Amniotic stem cell (primary cell): ENCODE measurements around the gene TSPEAR.

Experiments
- DNase-seq: peaks from one replicate; lab custom pipeline; 2025; lab: John Stamatoyannopoulos, UW

The TSPEAR gene

GRCh38 chr21:44462086-44462833 is 249.1 kb downstream of the TSPEAR start:
- DNase-seq = no peak

- no peak for DNase-seq
These were observed 249.8 kb downstream of the TSPEAR start for GRCh38 chr21:44461464-44462001.

- no peak for DNase-seq
These were observed 250.4 kb downstream of the TSPEAR start for GRCh38 chr21:44461005-44461404.

DNA sequence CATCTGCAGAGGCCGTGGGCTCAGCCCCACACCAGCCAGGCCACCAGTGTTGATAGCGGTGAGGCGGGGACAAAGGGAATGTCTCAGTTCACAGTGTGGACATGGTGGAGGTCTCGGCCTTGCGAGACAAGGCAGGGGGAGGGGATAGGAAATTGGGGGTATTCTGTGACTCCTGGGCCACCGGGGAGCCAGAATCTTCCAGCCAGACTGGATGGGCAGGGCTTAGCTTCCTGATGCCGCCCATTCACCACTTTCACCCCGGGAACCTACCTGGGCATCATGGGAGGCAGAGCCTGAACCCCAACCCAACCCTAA is 251.0 kb downstream of the TSPEAR start:
- DNase-seq = no peak

- no peak for DNase-seq
These were observed 251.5 kb downstream of the TSPEAR start for GRCh38 chr21:44459712-44460440.

DNA sequence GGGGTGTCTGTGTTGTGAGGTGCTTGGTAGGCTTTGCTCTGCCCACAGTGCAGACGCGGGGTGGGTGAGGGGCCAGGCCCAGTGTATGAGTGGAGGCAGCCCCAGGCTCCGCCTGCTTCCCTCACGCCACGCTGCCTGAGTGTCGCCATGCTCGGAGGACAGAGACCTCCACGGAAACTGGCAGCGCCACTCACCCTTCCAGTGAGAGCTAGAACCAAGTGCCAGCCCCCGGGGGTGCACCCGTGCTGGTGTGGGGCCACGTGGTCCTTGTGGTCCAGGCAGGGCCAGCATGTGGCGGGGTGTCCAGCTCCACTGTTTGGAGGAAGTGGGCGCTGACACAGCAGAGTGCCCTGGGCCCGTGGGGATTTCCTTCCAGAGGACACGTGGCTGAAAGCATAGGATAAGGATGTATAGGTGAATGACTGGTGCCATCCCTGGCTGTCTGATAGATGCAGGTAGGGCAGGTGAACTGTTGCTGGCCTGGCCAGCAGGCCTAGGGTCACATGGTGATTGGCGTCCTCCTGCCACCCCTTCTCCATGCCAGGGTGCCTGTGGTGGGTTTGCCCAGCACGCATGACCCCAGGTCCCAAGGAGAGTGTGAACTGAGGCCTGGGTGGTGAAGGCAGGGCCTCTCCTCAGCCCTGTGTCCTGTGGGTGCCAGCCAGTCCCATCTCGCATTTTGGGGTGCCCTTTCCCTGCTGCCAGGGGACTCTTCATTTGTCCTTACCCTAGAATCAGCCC is 252.2 kb downstream of the TSPEAR start:
- DNase-seq = no peak

DNA sequence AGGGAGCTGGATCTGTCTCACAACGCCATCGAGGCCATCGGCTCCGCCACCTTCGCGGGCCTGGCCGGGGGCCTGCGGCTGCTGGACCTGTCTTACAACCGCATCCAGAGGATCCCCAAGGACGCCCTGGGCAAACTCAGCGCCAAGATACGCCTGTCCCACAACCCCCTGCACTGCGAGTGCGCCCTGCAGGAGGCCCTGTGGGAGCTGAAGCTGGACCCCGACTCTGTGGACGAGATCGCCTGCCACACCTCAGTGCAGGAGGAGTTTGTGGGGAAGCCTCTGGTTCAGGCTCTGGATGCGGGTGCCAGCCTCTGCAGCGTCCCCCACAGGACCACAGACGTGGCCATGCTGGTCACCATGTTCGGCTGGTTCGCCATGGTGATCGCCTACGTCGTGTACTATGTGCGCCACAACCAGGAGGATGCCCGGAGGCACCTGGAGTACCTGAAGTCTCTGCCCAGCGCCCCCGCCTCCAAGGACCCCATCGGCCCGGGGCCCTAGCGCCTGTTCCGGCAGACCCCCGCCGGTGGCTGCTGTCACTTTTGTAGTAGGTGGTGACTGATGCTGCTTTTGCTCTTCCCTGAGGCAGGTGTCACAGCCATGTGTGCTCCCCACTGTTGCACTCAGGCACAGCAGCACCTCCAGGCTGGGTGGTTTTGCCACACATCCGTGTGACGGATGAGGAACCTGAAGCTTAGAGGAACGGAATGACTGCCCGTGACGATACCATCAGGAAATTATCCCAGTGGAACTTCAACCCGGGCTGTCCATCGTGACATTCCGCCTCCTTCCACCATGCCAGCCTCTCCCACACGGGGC is 254.2 kb downstream of the TSPEAR start:
- DNase-seq = no peak

DNA sequence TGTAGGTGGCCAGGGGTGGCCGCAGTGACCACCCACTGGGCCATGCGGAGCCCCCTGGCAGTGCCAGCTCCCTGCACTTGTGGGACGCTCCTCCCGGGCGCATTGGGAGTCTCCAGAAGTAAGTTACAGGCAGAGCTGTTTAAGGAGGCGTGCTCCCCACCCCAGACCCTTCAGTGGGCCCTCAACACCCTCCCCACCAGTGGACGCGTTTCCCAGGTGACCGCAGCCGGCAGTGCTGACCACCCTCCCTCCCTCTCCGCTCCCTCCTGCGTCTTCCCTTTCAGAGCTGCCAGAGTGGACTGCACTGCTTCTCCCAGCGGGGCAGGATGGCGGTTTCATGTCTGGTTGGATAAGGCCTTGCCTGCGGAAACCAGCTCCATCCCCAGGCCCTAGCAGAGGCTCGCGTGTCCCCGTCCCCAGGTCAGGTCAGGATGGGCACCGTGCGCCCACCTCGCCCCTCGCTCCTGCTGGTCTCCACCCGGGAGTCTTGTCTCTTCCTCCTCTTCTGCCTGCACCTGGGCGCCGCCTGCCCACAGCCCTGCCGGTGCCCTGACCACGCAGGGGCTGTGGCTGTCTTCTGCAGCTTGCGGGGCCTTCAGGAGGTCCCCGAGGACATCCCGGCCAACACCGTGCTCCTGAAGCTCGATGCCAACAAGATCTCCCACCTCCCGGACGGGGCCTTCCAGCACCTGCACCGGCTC is 255.0 kb downstream of the TSPEAR start:
- no peak for DNase-seq

- no peak for DNase-seq
These were observed 255.7 kb downstream of the TSPEAR start for GRCh38 chr21:44455524-44456213.

DNA sequence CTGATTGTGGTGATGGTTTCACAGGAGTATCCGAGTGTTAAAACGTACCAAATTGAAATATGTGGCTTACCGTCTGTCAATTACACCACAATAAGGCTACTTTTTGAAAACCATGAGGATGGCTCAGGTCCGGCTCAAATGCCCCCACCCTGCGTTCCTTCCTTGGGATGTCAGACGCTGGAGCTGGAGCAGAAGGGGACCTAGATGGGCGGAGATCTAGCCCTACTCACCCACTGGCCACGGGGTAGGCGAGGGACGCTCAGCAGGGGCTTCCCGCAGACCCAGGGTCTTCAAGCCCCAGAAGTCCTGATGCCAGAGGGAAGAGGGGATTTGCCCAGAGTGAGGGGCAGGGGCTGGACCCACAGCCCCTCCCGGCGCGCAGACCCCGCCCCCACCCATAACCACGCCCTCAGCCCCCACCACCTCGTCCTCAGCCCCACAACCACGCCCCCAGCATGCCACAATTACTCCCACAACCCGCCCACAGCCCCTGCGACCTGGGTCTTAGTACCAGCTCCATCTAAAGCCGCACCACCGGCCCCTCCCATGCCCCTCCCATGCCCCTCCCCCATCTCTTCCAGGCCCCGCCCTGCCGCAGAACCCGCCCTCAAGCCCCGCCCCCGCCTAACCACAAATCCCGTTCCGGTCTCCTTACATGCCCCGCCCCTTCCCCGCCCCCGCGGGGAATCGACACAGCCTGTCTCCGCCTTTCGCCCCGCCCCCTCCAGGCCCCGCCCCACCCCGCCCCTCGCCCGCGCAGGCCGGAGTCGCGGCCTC is 256.4 kb downstream of the TSPEAR start, which contains the start of gene LRRC3:
Gene LRRC3 (plus strand): TSS at position 764 of the 777 bp plus-strand sequence. CDS start 1,135 bp downstream, outside the sequence.
- peak; percentile 55 for DNase-seq

DNA sequence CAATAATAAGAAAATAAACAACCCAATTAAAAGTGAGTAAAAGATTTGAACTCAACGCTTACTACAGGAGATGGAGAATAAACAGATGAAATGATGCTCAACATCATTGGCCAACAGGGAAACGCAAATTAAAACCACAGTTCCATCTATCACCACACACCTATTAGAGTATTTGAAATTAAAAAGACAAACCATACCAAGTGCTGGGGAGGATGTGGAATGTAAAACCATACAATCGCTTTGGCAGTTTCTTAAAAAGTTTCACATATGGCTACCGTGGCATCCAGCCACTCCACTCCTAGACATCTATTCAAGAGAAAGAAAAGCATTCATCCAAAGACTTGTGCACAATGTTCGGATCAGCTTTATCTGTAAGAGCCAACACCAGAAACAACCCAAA is 257.3 kb downstream of the TSPEAR start:
- no peak for DNase-seq

GRCh38 chr21:44453120-44453519 is 258.3 kb downstream of the TSPEAR start:
- DNase-seq = no peak

DNA sequence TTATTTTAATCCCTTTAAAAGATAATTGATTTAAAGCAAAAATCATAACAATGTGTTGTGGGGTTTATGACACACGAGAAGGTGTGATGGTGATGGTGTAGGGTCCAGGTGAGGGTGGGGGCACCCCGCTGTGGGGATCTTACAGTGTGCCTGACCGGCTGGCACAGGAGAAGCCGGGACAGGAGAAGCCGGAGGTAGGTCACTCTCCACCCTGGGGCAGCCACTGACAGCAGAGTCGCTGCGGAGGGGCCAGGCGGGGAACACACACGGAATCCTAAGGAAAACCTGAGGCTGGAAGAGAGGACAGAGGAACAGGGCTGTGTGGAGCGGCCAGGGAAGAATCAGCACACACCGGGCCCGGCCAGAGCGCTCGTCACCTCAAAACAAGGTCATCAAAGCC is 260.4 kb downstream of the TSPEAR start:
- no peak for DNase-seq

- no peak for DNase-seq
These were observed 261.0 kb downstream of the TSPEAR start for GRCh38 chr21:44450402-44450801.

- DNase-seq = no peak
These were observed 261.7 kb downstream of the TSPEAR start for GRCh38 chr21:44449473-44450363.

DNA sequence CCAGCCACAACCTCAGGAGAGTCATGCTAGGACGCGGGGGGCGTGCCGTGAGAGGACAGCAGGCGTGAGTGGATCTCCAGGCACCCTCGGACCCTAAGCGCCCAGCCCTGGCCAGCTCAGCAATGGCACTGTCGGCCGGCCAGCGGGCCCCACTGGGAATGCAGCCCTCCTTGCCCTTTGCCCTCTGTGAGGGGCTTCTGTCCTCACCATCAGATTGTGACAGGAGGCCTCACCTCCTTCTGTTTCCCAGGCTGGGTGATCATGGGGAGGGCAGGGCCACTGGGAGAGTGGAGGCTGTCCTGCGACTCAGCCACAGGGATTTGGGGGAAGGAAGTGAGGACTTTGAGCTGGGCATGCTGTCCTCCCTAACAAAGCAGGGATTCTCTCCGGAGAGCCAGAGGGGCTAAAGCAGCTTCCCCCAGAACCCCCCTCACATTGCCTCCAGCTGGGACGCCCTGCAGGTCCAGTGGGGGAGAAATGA is 262.7 kb downstream of the TSPEAR start:
- DNase-seq = no peak
